Thoracic aorta (tissue), 2 donors: ENCODE data around the gene GSTO2. TPM values are rescaled to one million over a fixed set of nuclear protein-coding genes. Genes with fewer than 3 reads are reported as not detected.
"Not testable (repeated sequence)": the region's sequence is repeated elsewhere in the genome, so short reads cannot be mapped to it uniquely, and the experiment has no call there.

Experiments used
- ATAC-seq: fragments of 150-250 bp; one replicate; pipeline ENCODE4 v1.8.0; 2017; ENCODE audit warnings: low read depth; ENCODE audit not compliant: insufficient number of reproducible peaks, low FRiP score
- DNase-seq: peaks from one replicate; pipeline ENCODE4 v3.0.0-alpha.2; 2020; ENCODE audit warnings: low spot score
- H3K27ac ChIP-seq, 2 donors: fragments of 200-600 bp; sonication (generic); 1 replicate in 1 of 2; 2 replicates in 1 of 2; pipeline ENCODE4 v1.5.1; 2016; ENCODE audit warnings: mild to moderate bottlenecking in 2 of 2, moderate library complexity in 2 of 2
- H3K27me3 ChIP-seq: fragments of 200-600 bp; sonication (generic); replicated peaks from 2 replicates; pipeline ENCODE4 v1.6.0; 2016; ENCODE audit warnings: mild to moderate bottlenecking; ENCODE audit not compliant: insufficient read depth
- H3K36me3 ChIP-seq: fragments of 200-600 bp; sonication (generic); one replicate; pipeline ENCODE4 v1.5.1; 2016
- H3K4me1 ChIP-seq, 2 donors: fragments of 200-600 bp; sonication (generic); 1 replicate in 1 of 2; 2 replicates in 1 of 2; pipeline versions ENCODE4 v1.5.1 to v1.6.0; 2016; ENCODE audit warnings: low read depth in 2 of 2, mild to moderate bottlenecking in 1 of 2; ENCODE audit not compliant: control insufficient read depth in 1 of 2
- H3K4me3 ChIP-seq: fragments of 200-600 bp; sonication (generic); 2 replicates; pipeline ENCODE4 v1.5.1; 2016; ENCODE audit warnings: mild to moderate bottlenecking
- H3K9me3 ChIP-seq: fragments of 200-600 bp; sonication (generic); 2 replicates; pipeline ENCODE4 v1.5.1; 2016
- CTCF ChIP-seq: fragments of 200-600 bp; sonication (generic); IDR thresholded peaks from one replicate; pipeline ENCODE4 v1.5.1; 2019; ENCODE audit warnings: antibody characterized with exemption
- total RNA-seq, 2 donors: library from RNA; depleted of rRNA; stranded (reverse); fragments of >200 nt; gene quantifications; one replicate each; pipeline versions ENCODE4 v1.1.0 to v1.2.3, GENCODE V29; 2016

Gene GSTO2
- total RNA-seq, 2 donors from 2014 or later = 2.8 to 3.0 TPM

GRCh38 chr10:104242545-104242944 lies 26.4 kb upstream of the GSTO2 start:
- ATAC-seq = no peak
- no peak for DNase-seq
- Histone ChIP-seq H3K9me3 (peaks cover 4% of the 10 kb centered on the region), H3K27ac (no peak overlapping the region), H3K4me1 (no peaks in the 10 kb centered on the region), H3K27me3 (no peaks in the 10 kb centered on the region), H3K36me3 (no peaks in the 10 kb centered on the region), H3K4me3 (no peak overlapping the region)
- no peak for TF ChIP-seq CTCF

- not testable (repeated sequence) for H3K4me1 ChIP-seq, ATAC-seq, H3K9me3 ChIP-seq, H3K36me3 ChIP-seq, DNase-seq, H3K27ac ChIP-seq, H3K4me3 ChIP-seq, H3K27me3 ChIP-seq
These were observed 26.0 kb upstream of the GSTO2 start for GRCh38 chr10:104243009-104243408.

GRCh38 chr10:104243512-104243911 lies 25.5 kb upstream of the GSTO2 start:
- DNase-seq = no peak
- Histone ChIP-seq H3K4me1 (no peaks in the 10 kb centered on the region), H3K9me3 (peaks cover 4% of the 10 kb centered on the region), H3K27me3 (no peaks in the 10 kb centered on the region), H3K27ac (no peak overlapping the region), H3K36me3 (no peaks in the 10 kb centered on the region), H3K4me3 (no peak overlapping the region)
- no peak for ATAC-seq
- TF ChIP-seq CTCF = no peak

GRCh38 chr10:104245066-104245632 lies 23.8 kb upstream of the GSTO2 start:
- DNase-seq = no peak
- Histone ChIP-seq H3K4me3 (no peak overlapping the region), H3K4me1 (no peaks in the 10 kb centered on the region), H3K9me3 (peaks cover 4% of the 10 kb centered on the region), H3K27me3 (no peaks in the 10 kb centered on the region), H3K27ac (no peak overlapping the region), H3K36me3 (no peaks in the 10 kb centered on the region)
- ATAC-seq = no peak
- no peak for TF ChIP-seq CTCF

GRCh38 chr10:104246976-104247375 lies 22.0 kb upstream of the GSTO2 start:
- Histone ChIP-seq H3K4me1 (no peaks in the 10 kb centered on the region), H3K4me3 (no peak overlapping the region), H3K9me3 (peaks cover 4% of the 10 kb centered on the region), H3K36me3 (no peaks in the 10 kb centered on the region), H3K27me3 (no peaks in the 10 kb centered on the region), H3K27ac (no peak overlapping the region)
- no peak for TF ChIP-seq CTCF
- ATAC-seq = no peak
- DNase-seq = no peak

GRCh38 chr10:104247513-104248146 lies 21.4 kb upstream of the GSTO2 start:
- H3K27me3 ChIP-seq = no peaks in the 10 kb centered on the region
- ATAC-seq = no peak
- H3K36me3 ChIP-seq = no peaks in the 10 kb centered on the region
- no peaks in the 10 kb centered on the region for H3K4me1 ChIP-seq
- H3K27ac ChIP-seq = no peak overlapping the region
- no peak overlapping the region for H3K4me3 ChIP-seq
- peaks cover 4% of the 10 kb centered on the region for H3K9me3 ChIP-seq
- no peak for DNase-seq
- no peak for TF ChIP-seq CTCF

- not testable (repeated sequence) for DNase-seq, ATAC-seq, H3K9me3 ChIP-seq
These were observed 20.1 kb upstream of the GSTO2 start for GRCh38 chr10:104248931-104249330.

More at GRCh38 chr10:104248931-104249330, 20.1 kb upstream of the GSTO2 start:
- not testable (repeated sequence) for H3K36me3 ChIP-seq, H3K27me3 ChIP-seq, H3K27ac ChIP-seq, H3K4me3 ChIP-seq, H3K4me1 ChIP-seq
